NCI-H2196 treated with DMSO at 0.1 percent for 48 hours (cell line): ENCODE results near the gene CLDN34.

Source experiments
- DNase-seq: peaks from one replicate; lab custom pipeline; 2025; ENCODE audit not compliant: unreplicated experiment; lab: John Stamatoyannopoulos, UW

Gene CLDN34, protein sequence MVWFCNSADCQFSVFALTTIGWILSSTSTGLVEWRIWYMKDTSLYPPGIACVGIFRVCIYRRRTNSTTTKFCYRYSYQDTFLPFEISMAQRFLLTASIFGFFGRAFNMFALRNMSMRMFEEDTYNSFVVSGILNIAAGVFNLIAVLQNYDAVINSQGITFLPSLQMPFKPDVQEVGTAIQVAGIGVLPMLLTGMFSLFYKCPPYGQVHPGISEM

DNA sequence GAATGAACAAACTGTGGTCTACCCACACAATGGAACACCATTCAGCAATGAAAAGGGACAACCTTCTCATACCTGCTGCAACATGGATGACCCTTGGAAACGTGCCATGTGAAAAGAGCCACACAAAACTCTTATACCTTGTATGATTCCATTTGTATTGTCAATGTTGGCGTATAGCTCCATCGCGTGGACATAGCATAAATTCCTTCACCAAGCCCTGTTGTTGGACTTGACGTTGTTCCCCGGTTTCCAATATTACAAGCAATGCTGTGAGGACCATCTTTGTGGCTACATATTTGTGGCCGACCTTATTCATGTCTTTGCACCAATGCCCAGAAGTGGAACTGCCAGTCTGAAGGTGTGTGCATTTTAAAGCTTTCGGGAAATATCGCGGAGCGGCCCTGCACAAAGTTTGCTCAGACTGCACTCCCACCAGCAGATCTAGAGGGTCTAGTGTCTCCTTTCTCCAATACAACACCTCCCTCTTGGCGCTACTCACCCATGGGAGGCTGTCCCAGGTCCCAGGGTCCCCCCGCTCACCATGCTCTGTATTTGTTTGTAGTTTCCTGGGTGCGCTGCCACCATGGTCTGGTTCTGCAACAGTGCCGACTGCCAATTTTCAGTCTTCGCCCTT lies at the start of gene CLDN34:
CLDN34 (plus strand) TSS at position 584 of the 634 bp plus-strand sequence; CDS start at position 584, 0 bp downstream.
- no peak for DNase-seq

DNA sequence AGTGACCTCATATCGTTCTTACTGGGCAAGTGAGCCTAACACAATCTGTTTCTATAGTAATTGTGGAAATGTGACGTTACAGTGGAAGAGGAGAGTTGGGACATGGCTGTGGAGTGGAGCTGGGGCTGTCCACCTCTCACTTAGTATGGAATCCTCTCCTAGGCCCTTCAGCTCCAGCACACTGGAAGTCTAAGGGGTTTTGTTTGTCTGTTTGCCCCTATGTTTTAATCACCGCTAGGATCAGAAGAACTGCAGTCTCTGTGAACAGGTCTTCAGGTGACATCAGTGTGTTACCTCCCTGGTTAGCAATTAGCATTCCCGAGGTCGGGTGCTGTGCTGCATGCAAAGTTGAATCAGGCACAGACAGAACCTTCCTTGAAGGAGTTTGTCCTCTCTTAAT lies 49.3 kb upstream of the CLDN34 start:
- DNase-seq = no peak

DNA sequence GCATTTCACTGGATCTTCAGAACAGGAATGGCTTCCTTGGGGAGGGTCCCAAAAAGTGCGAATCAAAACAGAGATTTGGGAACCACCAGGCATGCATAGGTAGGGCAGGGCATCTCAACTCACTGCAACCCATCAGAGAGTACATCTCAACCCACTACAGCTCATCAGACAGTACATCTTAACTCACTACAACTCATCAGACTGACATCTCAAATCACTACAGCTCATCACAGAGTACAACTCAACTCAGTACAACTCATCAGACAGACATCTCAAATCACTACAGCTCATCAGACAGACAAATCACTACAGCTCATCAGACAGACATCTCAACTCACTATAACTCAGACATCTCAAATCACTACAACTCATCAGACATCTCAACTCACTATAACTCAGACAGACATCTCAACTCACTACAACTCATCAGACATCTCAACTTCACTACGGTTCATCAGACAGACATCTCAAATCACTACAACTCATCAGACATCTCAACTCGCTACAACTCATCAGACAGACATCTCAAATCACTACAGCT lies 47.5 kb upstream of the CLDN34 start:
- DNase-seq = no peak

DNA sequence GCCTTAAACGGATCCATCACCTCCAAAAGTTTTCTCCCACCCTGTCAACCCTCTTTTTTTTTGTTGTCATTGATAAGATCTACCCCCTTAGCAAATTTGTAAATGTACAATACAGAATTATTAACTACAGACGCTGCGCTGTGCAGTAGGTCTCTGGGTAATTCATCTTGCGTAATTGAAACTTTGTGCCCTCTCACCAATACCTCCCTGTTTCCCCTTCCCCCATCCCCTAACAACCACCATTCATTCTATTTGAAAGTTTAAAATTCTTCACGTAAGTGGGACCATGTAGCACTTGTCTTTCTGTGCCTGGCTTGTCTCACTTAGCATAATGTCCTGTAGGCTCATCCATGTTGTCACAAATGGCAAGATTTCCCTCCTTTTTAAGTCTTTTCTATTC lies 45.8 kb upstream of the CLDN34 start:
- no peak for DNase-seq

DNA sequence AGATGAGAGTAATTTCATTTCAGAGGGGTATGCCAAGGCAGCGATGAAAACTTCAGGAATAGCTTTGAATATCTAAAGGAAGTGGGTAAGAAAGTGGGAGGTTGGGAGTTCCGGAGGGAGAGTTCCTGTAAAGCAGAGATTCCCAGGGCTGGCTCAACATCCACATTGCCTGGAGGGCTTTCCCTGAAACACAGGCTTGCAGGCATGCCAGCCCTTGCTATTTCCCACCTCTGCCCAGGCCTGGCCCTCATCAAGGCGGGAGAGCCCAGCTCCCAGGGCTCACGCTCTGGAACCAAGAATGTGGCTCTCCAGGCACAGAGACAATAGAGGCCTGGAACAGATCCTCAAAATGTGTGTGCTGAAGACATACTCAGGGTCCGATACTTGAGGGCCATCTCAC lies 43.8 kb upstream of the CLDN34 start:
- no peak for DNase-seq

DNA sequence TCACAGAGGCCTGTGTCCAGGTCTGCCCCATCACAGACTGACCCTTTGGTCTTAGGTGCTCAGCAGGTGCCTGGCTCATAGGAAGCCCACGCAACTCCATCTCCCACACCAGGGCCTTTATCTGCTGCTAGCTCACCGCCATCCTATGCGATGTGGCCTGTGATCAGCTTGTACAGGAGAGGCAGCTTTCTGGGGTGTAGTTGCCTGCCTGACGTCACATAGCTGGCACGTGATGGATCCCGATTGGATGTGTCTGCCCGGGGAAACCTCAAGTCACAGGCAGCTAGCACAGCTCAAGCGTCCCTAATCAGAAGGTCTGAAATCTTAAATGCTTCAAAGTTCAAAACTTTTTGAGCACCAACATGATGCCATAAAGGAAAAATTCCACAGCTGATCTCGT lies 41.2 kb upstream of the CLDN34 start:
- no peak for DNase-seq

DNA sequence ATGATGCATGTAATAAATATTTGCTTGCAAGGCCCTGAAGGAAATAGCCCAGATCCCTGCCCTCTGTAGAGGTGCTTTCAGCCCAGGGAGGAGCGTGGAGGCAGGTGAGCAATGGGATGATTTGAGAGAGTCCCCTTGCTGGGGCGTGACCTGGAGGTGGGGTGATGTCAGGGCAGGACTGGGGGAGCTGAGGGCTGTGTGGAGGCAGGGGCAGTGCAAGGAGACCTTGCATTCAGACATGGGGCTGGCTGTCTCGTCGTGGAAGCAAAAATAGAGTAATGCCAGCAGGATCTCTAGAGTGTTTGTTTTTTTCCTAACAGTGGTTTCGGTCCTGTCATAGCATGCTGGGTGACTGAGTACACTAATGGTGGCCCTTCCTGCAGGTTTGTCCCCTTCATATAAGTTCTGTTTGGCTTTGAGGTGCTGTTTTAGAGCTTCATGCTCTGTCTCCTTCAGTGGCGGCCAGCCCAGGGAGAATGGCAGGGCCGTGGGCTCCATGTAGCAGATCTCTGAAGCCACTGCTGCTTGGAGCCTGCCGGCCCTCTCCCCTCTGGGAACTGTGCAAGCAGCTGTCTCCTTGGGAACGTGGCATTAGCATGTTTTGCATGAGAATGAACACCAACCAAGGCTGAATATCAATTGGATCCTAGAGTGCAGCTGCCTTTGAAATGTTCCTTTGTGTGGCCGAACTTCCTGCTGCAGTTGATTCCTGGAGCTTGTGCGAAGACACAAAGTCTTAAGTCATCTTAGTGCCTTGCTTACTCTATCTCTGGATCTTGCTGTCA lies 39.3 kb upstream of the CLDN34 start:
- DNase-seq = no peak

DNA sequence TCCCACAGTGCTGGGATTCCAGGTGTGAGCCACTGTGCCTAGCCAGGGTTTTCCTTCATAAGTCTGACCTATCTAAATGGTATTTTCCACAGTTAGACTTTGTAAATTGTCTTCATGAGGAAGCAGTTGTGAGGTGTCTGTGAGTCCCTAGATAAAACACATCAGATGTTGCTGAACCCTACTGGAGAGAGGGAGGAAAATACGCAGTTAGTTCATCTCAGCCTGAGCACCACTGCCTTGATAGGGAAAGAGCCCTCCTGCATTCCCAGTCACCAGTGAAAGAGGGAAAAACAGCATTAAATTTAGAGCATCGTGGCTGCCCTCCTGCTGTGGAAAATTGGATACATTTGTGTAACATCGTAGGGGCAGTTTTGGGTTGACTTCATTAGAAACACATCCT lies 31.7 kb upstream of the CLDN34 start:
- DNase-seq = no peak

DNA sequence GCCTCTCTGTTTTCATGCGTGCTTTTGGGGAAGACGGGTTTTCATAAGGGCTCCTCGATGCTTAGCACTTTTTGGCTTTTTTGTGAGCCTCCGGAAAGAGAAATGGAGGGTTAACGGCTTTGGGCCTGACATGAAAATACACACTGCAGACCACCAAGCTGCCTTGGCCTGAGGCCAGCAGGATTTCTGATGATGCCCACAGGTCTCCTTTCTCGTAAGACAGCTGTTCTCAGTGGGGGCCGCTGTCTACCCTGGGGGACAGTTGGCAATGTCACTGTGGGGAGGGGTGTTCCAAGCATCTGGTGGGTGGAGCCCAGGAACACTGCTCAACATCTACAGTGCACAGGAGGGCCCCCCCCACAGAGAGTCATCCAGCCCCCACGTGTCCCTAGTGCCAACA lies 29.4 kb upstream of the CLDN34 start:
- DNase-seq = no peak

DNA sequence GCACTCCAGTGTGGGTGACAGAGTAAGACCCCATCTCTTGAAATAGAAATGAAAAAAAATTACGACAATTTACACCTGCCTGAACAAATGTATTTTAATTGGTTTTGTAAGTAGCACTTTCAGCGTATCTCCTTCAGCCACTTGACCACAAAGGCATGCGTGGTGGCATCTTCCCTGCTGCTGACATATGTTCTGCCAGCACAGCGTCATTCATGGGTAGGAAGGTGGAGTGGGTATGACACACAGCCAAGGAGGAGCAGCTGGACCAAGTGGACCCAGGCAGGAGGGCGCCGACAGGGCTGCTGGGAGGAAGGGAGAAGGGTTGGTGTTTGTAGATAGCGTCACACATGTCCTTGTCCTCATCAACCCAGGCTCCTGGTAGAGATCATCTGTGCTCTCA lies 28.6 kb upstream of the CLDN34 start:
- DNase-seq = no peak

DNA sequence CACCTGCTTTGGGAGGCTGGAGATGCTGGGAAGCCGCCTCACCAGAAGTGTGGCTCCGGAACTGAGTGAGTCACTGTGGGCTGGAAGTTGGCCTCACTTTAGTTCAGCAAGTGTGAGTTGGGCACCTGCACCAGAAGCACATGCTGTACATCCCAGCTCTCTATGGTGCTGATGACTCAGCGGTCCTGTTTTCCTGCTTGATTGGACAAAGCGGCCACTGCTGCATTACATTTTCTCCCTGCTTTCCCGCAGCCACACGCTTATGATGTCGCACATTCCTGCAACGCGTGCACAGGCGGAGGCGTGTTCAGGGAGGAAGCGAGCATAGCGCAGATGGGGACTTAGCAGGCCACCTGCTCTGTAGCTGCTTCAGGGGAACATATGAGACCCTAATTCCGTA lies 26.7 kb upstream of the CLDN34 start:
- no peak for DNase-seq

DNA sequence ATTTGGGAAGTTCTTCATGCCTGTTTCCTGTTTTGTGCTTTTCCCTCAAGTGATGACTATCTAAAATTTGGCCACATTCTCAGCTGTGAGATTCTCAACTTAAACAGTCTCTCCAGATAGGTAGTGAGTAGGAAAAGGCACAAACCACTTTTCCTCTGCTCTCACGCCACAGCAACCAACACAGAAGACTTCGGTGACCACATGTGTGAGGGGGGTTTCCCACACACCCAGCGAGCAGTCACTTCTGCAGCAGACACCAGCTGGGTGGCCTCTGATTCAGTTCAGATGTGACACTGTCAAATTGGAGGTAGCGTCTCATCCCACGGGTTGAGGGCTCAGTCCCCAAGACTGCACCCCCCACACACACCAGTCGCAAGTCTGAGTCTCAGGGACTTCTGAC lies 25.1 kb upstream of the CLDN34 start:
- no peak for DNase-seq

DNA sequence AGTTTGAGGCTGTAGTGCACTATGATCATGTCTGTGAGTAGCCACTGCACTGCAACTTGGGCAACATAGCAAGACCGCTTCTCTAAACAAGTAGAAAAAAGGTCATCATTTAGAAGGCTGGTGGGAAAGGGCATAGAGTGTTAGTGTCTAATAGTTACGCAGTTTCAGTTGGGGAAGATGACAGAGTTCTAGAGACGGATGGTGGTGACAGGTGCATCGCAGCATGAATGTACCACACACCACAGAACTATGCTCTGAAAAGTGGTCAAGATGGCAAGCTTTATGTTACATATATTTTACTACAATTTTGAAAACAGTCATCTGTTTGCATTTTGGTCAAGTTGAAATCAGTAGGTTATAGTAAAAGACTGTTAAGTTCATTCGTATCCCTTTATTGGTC lies 23.7 kb upstream of the CLDN34 start:
- no peak for DNase-seq

DNA sequence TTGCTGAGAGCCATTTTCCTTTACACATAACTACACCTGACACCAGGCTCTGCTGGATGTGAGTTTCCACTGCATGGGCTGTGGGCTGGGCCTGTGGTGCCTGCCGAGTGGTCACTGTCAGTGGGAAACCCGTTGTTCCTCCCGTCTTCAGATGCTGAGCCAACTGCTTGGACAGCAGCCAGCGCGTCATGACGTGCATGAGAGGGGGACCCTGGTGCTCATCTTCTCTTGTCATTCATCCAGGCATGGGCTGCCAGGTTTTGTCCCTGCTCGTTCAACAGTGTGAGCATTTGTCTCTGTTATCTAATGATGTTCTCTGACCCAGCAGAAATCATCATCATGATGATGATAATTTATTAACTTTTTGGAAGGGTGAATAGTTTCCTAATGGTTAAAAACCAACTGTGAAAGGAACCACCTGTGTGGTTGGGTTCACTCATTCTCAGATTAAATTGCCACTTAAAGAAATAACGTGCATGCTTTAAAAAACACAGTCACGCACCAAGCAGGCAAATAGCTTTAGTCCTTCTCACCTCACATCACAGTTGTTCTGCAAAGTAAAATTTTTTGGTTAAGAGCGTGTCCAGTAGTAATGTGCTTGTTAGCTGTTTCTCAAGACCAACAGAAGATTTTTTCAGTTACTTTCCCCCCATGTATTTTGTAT lies 19.9 kb upstream of the CLDN34 start:
- DNase-seq = no peak

DNA sequence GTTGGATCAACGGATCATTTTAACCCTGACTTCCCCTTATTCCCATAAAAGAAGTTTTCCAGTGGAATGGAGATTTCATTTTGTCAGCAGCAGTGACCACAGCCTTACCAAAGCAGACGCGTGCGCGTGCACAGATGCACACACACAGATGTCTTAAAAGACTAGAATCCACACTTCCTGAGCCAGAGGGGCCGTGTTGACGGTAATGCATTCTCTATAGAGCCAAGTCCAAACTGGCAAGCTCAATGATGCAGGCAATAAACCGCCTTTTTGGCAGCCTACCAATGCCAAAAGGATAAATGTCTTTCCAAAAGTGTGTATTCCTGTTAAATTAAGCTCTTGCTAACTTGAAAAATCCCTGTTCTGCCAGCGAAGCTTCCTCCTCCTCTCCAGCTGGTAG lies 18.8 kb upstream of the CLDN34 start:
- no peak for DNase-seq

DNA sequence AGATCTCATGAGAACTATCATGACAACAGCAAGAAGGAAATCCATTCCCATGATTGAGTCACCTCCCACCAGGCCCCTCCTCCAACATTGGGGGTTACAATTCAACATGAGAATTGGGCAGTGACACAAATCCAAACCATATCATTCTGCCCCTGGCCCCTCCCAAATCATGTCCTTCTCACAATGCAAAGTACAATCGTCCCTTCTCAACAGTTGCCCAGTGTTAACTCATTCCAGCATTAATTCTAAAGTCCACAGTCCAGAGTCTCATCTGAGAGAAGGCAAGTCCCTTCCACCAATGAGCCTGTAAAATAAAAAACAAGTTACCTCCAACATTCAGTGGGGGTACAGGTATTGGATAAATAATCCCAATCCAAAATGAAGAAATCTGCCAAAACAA lies 14.9 kb upstream of the CLDN34 start:
- no peak for DNase-seq

DNA sequence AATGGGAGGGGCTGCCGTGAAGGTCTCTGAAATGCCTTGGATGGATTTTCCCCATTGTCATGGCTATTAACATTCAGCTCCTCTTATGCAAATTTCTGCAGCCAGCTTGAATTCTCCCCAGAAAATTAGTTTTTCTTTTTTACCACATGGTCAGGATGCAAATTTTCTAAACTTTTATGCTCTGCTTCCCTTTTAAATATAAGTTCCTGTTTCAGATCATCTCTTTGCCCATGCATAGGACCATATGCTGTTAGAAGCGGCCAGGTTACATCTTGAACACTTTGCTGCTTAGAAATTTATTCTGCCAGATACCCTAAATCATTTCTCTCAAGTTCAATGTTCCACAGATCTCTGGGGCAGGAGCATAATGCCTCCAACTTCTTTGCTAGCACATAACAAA lies 13.8 kb upstream of the CLDN34 start:
- DNase-seq = no peak

DNA sequence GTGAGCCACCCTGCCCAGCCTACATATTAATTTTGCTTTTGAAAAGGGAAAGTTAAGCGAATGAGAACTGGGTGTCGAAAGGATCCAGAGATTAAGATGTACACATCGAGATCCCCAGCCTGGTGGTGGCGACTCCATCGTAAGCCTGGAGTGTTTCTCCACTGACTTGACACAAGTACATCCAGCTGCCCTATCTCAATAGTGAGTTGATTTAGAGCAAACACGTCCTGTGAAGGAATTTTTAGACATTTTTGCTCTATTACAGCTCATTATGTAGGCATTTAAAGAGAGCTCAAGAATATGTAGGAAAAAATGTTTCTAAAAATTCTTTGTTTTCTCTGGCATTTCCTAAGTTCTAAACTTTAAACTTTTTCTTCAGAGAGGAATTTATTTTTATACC lies 11.7 kb upstream of the CLDN34 start:
- DNase-seq = no peak

DNA sequence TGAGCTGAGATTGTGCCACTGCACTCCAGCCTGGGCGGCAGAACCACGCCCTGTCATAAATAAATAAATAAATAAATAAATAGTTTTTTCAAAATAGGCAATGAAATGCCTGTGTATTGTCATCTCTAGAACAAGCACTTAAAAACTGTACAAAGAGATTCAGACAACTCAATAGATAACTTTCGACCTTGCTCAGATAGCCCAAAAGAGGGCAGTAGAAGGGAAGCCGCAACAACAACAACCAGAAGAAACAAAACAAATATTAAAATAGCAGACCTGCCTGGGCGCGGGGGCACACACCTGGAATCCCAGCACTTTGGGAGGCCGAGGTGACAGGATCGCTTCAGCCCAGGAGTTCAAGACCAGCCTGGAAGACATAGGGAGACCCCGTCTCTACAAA lies 9.4 kb upstream of the CLDN34 start:
- no peak for DNase-seq

DNA sequence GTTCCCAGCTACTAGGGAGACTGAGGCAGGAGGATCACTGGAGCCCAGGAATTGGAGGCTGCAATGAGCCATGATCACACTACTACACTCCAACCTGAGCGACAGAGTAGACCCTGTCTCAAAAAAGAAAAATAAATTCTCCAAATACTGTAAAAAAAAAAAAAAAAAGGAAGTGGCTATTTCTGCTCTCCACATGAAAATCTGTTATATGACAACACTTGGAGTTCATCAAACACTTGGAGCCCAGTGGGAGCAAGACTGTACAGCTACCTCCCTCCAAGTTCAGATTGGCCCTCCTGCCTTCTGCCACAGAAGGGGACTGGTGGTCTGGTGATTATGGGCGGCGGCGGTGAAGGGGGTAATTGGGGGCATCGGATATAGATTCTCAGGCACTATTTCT lies 9.0 kb upstream of the CLDN34 start:
- DNase-seq = no peak

DNA sequence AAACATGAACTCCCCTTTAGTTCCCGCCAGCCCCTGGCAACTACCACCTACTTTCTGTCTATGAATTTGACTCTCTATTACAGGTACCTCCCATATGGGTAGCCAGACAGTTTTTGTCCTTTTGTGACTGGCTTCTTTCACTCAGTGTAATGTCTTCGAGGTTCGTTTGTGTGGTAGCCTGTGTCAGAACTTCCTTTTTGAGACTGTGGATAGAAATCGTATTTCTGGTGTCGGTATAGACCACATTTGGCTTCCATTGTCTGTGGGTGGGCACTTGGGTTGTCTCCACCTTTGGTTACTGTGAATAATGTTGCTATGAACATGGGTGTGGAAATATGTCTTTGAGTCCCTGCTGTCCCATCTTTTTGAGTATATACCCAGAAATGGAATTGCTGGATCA lies 5.4 kb upstream of the CLDN34 start:
- no peak for DNase-seq

DNA sequence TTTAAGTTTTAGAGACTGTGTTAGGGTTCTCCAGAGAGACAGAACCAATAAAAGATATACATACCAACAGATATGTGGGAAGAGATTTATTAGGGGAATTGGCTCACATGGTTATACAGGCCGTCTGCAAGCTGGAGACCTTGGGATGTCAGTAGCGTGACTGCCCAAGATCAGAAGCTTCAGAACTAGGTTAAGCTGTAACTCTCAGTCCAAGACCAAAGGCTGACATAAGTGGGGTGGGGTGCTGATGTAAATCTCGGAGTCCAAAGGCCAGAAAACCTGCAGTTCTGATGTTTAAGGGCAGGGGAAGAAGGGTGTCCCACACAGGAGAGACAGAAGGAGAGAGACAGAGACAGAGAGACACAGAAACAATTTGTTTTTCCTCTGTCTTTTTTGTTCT lies 10.5 kb downstream of the CLDN34 start:
- DNase-seq = no peak
